HPDE6-E6E7 (cell line): ENCODE measurements around the gene SERF1B.
"Not testable (repeated sequence)": the region's sequence is repeated elsewhere in the genome, so short reads cannot be mapped to it uniquely, and the experiment has no call there.

Experiments used
- DNase-seq: peaks from one replicate; pipeline ENCODE4 v3.0.0; 2011; ENCODE audit warnings: missing footprints; ENCODE audit errors: extremely low spot score

Gene SERF1B

DNA sequence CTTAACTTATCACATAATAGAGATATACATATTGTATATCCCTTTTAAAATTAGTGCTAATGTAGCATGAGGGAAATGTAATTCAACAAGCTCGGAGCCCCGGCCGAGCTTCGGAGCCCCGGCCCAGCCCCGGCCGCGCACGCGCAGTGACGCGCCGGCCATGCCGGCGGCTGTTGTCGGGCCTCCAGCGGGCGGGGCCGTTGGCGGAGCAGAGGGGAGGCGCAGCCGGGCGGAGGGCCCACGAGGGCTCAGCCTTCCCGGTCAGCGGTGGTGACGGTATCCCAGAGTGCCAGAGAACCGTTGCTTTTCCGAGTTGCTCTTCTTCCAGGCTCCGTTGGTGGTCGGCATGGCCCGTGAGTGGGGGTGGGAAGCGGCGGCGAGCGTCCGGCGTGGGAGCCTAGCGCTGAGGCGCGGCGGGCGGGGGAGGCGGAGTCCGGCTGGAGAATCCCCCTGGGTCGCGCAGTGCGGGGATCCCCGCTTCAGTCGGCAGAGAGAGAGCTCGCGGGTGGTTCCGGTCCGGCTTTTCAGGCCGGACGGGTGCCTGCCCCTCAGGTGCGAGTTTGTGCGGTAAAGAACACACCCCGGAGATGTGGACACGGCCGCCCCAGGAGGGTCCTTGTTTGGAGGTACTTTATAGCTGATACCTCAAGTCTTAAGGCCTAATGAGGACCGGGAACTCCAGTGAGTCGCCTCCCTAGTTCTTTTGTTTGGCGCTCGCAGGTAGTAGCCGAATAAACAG, at the start of gene SERF1B:
Gene SERF1B (plus strand): TSS at position 146 of the 739 bp plus-strand sequence. CDS start 201 bp downstream, at position 347.
- DNase-seq, result not testable (repeated sequence)

DNA sequence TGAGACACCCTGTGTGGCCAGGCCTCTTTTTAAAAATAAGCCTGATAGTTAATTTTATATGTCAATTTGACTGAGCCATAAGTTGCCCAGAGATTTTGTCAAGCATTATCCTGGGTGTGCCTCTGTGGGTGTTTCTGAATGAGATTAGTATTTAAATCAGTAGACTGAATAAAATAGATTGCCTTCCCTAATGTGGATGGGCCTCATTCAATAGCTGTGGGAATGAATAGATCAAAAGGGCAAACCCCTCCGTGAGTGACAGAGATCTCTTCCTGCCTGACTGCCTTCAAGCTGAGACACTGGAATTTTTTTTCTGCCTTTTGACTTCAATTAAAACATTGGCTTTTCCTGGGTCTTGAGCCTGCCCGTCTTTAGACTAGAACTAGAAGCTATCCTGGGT, 33.3 kb upstream of the SERF1B start:
- not testable (repeated sequence) for DNase-seq

DNA sequence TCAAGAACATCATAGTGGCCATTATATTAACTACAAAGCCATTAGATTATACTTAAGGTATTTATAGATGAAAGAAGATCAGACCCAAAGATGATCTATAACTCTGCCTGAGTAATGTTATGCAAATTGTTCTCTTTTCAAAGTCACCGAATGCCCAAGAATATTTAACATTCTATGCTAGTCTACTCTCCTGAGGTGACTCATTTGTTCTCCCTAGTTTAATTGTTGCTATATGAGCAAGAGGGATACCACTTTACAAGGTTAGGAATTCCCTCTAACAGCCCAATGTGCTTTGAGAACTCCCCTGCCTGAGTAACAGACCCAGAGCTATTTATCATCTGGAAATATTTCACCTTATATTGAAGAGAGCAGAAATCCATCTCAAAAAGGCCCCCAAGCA, 29.5 kb upstream of the SERF1B start:
- not testable (repeated sequence) for DNase-seq

DNA sequence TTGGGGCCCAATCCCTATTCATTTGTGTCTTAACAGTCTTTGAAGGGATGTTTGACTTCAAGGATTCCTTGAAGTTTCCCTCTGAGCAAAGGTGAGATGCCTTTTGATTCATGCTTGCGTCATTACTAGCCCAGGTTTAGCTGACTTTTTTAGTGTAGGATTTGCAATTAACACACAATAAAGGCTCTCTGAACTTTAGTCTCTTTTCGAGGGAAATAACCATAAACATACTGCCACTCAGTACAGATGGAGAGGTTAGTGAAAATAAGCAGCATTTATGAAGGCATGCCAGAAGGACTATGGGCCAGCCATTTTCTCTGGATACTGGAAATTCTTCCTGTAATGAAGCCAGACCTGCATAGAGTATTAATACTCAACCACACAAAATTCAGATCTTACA, 4.4 kb upstream of the SERF1B start:
- not testable (repeated sequence) for DNase-seq

DNA sequence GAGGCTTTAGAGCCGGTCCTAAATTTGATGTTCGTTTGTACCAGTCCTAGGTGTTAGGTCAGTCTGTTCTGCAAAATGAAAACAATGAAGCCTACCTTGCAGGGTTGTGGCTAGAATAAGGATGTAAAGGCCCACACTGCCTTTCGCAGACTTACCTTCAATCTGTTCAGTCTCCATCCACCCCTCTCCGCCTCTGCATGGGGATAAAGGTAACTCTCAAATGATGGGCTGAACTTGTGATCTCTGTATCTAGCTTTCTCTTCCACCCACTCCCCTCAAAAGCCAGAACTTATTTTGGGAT, 744 bp downstream of the SERF1B start:
- not testable (repeated sequence) for DNase-seq

DNA sequence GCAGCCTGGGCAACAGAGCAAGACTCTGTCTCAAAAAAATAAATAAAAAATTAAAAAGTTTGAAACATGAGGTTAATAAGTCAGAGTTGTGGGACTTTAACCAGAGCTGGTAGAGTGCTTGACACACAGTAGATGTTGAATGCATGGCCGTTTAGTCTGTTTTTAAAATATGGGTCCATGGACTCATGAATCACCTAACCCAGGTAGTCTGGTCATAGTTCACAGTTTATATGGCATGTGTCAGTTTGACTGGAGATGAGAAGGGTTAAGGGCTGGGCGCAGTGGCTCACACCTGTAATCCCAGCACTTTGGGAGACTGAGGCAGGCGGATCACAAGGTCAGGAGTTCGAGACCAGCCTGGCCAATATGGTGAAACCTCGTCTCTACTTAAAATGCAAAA, 6.2 kb downstream of the SERF1B start:
- not testable (repeated sequence) for DNase-seq

DNA sequence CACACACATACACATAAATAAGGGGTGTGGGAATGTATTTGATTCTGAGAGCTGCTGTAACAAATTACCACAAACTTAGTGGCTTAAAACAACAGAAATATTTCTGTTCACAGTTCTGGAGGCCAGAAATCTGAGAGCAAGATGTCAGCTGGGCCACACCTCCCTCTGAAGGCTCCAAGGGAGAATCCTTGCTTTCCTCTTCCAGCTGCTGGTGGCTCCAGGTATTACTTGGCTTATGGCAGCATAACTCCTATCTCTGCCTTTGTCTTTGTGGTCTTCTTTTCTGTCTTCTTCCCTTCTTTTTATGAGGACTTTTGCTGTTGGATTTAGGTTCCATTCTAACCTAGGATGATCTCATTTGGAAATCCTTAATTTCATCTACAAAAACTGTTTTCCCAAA, 16.4 kb downstream of the SERF1B start:
- not testable (repeated sequence) for DNase-seq

DNA sequence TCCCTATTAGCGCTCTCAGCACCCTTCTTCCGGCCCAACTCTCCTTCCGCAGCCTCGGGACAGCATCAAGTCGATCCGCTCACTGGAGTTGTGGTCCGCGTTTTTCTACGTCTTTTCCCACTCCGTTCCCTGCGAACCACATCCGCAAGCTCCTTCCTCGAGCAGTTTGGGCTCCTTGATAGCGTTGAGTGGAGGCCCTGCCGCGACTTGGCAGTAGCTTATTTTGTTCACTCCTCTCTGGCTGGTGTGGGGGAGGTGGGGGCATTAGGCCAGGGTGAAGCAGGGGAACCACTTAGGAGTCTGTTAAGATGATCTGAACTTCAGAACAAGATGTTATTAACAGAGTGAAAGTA, 24.7 kb downstream of the SERF1B start:
- DNase-seq, result not testable (repeated sequence)

DNA sequence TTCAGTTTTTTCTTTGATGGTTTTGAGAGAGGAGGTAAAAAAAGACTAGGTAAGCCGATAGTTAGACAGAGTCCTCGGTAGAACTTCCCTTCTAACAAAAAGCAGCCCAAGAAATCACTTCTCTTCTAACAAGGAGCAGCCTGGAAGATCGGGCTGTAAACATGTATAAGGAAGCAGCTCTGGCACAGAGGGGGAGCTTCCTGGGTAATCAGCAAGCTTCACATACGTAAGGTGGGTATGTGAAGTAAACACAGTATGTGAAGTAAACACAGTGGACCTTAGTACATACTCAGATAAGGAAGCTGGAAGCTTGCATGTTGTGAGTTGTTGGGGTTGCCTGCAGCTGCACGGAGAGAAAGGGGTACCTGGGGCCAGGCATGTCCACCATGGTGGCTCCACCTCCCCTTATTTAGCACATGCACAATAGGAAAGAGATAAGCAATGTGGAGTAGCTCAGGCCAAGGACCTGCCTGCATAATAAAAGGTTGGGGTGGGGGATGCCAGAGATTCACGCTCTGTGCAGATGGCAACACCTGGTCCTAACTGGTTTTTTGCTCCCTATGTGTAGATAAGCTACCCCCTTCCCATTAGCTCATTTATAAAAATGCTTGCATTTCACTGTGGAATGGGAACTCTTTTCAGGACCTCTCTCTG, 31.4 kb downstream of the SERF1B start:
- not testable (repeated sequence) for DNase-seq

DNA sequence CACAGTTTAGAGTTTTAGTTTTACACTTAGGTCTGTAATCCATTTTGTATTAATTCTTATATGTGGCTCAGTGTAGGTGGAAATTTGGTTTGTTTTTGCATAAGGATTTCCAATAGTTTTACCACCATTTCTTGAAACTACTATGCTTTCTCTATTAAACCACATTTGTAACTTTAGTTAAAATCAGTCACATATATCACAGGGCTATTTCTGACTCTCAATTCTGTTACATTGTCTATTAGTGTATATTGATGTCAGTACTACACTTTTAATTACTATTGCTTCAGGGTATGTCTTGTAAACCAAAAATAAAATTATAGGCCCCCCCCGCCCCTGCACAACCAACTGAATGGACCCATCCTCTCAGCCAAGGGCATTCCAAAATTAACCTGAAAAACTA, 32.1 kb downstream of the SERF1B start:
- DNase-seq, result not testable (repeated sequence)

DNA sequence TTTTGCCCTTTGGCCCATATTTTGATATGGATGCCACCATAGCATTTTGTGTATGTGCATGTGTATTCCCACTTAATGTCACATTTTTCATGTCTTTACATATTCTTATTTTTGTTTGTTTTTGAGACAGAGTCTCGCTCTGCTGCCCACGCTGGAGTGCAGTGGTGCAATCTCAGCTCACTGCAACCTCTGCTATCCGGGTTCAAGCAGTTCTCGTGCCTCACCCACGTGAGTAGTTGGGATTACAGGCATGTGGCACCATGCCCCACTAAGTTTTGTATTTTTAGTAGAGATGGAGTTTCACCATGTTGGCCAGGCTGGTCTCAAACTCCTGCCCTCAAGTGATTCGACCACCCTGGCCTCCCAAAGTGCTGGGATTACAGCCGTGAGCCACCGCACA, 52.6 kb downstream of the SERF1B start:
- DNase-seq, result not testable (repeated sequence)

DNA sequence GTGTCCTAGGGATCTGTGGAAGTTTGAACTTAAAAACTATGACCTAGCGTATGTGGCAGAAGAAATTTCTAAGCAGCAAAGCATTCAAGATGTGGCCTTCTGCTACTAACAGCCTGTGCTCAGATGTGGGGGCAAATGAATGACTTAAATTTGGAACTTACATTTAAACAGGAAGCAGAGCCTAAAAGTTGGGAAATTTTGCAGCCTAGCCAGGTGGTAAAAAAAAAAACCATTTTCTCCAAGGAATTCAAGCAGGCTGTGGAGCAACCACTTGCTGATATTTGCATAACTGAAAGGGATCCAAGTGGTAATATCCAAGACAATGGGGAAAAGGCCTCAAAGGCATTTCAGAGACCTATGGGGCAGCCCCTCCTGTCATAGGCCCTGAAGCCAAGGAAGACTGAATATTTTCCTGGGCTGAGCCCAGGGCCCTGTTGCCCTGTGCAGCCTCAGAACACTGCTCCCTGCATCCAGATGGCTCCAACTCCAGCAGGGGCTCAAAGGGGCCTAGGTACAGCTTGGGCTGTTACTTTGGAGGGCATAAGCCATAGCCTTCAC, 63.9 kb downstream of the SERF1B start:
- DNase-seq, result not testable (repeated sequence)

DNA sequence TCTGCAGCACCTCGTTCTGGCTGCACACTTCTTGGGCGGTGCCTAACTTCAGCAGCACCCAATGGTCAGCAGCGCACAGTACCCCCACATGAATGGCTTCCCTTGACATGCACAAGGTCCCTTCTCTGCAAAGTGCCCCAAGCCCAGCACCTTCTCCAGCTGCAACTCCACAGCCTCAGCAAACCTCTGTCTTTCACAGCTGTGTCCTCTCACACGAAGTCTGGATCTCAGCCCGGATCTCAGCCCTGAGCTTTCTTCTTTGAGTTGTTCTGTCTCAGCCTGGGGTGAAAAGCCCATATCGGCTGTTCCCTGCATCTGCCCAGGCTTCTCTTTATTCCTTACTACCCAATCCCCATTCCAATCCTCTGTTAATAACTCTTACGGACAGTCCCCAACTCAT, 66.7 kb downstream of the SERF1B start:
- DNase-seq, result not testable (repeated sequence)
